K562 (cell line): ENCODE data around the gene ZNF593OS. TPM values are rescaled to one million over a fixed set of nuclear protein-coding genes. Genes with fewer than 3 reads are reported as not detected.

Experiments
- ARNT ChIP-seq, 2 experiments: fragments of 450-650 bp; IDR thresholded peaks; 2 replicates each; pipeline ENCODE4 v1.6.1; 2016; ENCODE audit warnings: mild to moderate bottlenecking in 1 of 2
- BRCA1 ChIP-seq, 2 experiments: fragments of 450-650 bp in 1 of 2; sonication (generic) in 1 of 2; formaldehyde crosslinking in 1 of 2; IDR thresholded peaks; 2 replicates each; pipeline versions ENCODE4 v1.5.0 to v1.6.1; 2017 to 2020; ENCODE audit warnings: mild to moderate bottlenecking in 1 of 2, missing genetic modification reagents in 1 of 2
- DEAF1 ChIP-seq: fragments of 450-650 bp; formaldehyde crosslinking; IDR thresholded peaks from 2 replicates; pipeline ENCODE4 v1.4.0; 2020; ENCODE audit warnings: mild to moderate bottlenecking, moderate library complexity
- EHMT2 ChIP-seq: fragments of 450-650 bp; IDR thresholded peaks from 2 replicates; pipeline ENCODE4 v1.6.1; 2018; ENCODE audit warnings: antibody characterized with exemption
- FOSL1 ChIP-seq: fragments of 200-800 bp; sonication (Bioruptor generic); conservative IDR thresholded peaks from 2 replicates; pipeline ENCODE4 v1.6.1; 2016; ENCODE audit warnings: missing genetic modification characterization, missing compliant biosample characterization
- FOXP4 ChIP-seq: sonication (generic); formaldehyde crosslinking; IDR thresholded peaks from 2 replicates; pipeline ENCODE4 v1.8.0; 2022; ENCODE audit warnings: mild to moderate bottlenecking, missing genetic modification reagents, borderline replicate concordance
- FUS ChIP-seq: fragments of 200-400 bp; formaldehyde crosslinking; optimal IDR thresholded peaks from 2 replicates; pipeline ENCODE3; 2017; ENCODE audit warnings: low read depth, low read length
- HDAC2 ChIP-seq: fragments of 450-650 bp; IDR thresholded peaks from 2 replicates; pipeline ENCODE4 v1.6.1; 2016; ENCODE audit warnings: mild to moderate bottlenecking
- HDGF ChIP-seq: fragments of 450-650 bp; IDR thresholded peaks from 2 replicates; pipeline ENCODE4 v1.6.1; 2016
- ILK ChIP-seq: fragments of 450-650 bp; IDR thresholded peaks from 2 replicates; pipeline ENCODE4 v1.6.1; 2016; ENCODE audit warnings: missing genetic modification characterization, low read depth, mild to moderate bottlenecking, missing compliant biosample characterization, moderate library complexity, borderline replicate concordance
- L3MBTL2 ChIP-seq: fragments of 450-650 bp; IDR thresholded peaks from 2 replicates; pipeline ENCODE4 v1.6.1; 2016; ENCODE audit warnings: mild to moderate bottlenecking, moderate library complexity
- MECOM ChIP-seq: fragments of 250-450 bp; sonication (Bioruptor Pico); IDR thresholded peaks from 2 replicates; pipeline ENCODE4 v1.8.0; 2022; ENCODE audit warnings: inconsistent platforms
- MEF2A ChIP-seq: IDR thresholded peaks from 2 replicates; pipeline ENCODE4 v1.6.1; 2011; ENCODE audit warnings: low read depth, mild to moderate bottlenecking, low read length, moderate library complexity; ENCODE audit not compliant: control insufficient read depth
- MTA1 ChIP-seq: fragments of 450-650 bp; IDR thresholded peaks from 2 replicates; pipeline ENCODE4 v1.6.1; 2017; ENCODE audit warnings: borderline replicate concordance
- NFE2 ChIP-seq: IDR thresholded peaks from 2 replicates; pipeline ENCODE4 v1.6.1; 2014; ENCODE audit warnings: antibody characterized with exemption, low read depth
- PRPF4 ChIP-seq: fragments of 200-400 bp; formaldehyde crosslinking; IDR thresholded peaks from one replicate; pipeline ENCODE4 v1.6.1; 2017; ENCODE audit warnings: low read length, low read depth, mild to moderate bottlenecking; ENCODE audit not compliant: insufficient read depth, poor library complexity, severe bottlenecking
- RBM15 ChIP-seq: fragments of 200-400 bp; formaldehyde crosslinking; IDR thresholded peaks from 2 replicates; pipeline ENCODE4 v1.6.1; 2018; ENCODE audit warnings: mild to moderate bottlenecking, low read length, moderate library complexity; ENCODE audit not compliant: insufficient read depth
- SRF ChIP-seq, 2 experiments: fragments of 250-450, 450-650 bp in 1 of 2; sonication (Bioruptor Pico) in 1 of 2; sonication (generic) in 1 of 2; formaldehyde crosslinking; IDR thresholded peaks; 2 replicates each; pipeline versions ENCODE4 v1.5.0 to v1.5.1; 2020 to 2022; ENCODE audit warnings: mild to moderate bottlenecking in 1 of 2, missing genetic modification reagents in 1 of 2
- TEAD4 ChIP-seq, 2 experiments: sonication (generic) in 1 of 2; formaldehyde crosslinking in 1 of 2; IDR thresholded peaks; 2 replicates each; pipeline versions ENCODE4 v1.6.1 to v1.8.0; 2012 to 2022; ENCODE audit warnings: borderline replicate concordance in 1 of 2, inconsistent platforms in 1 of 2, low read length in 1 of 2, mild to moderate bottlenecking in 1 of 2, missing genetic modification reagents in 1 of 2
- XRCC3 ChIP-seq: fragments of 450-650 bp; IDR thresholded peaks from 2 replicates; pipeline ENCODE4 v1.6.1; 2017; ENCODE audit warnings: mild to moderate bottlenecking, moderate library complexity
- ZBTB43 ChIP-seq: sonication (generic); formaldehyde crosslinking; IDR thresholded peaks from 2 replicates; pipeline ENCODE4 v1.8.0; 2023; ENCODE audit warnings: mild to moderate bottlenecking, missing genetic modification reagents
- ZNF124 ChIP-seq: sonication (generic); formaldehyde crosslinking; IDR thresholded peaks from 2 replicates; pipeline ENCODE4 v1.8.1; 2022; ENCODE audit warnings: missing genetic modification reagents
- ZNF444 ChIP-seq: fragments of 250-450 bp; sonication (Bioruptor Pico); IDR thresholded peaks from 2 replicates; pipeline ENCODE4 v1.4.0; 2020; ENCODE audit warnings: mild to moderate bottlenecking, moderate library complexity
- ZNF75A ChIP-seq: fragments of 450-650 bp; formaldehyde crosslinking; IDR thresholded peaks from 2 replicates; pipeline ENCODE4 v1.4.0; 2020; ENCODE audit warnings: mild to moderate bottlenecking
- ZNF764 ChIP-seq: fragments of 250-450 bp; sonication (Bioruptor Pico); IDR thresholded peaks from 2 replicates; pipeline ENCODE4 v1.4.0; 2020; ENCODE audit warnings: low read depth, mild to moderate bottlenecking, moderate library complexity
- polyA plus RNA-seq, 8 experiments: library from polyadenylated mRNA; depleted of rRNA in 4 of 8; stranded (reverse) in 5 of 8; unstranded in 3 of 8; fragments of >200 nt; fragmentation: Nextera tagmentation in 2 of 8; fragmentation: Illumina TruSeq in 1 of 8; extraction: Ambion mirVana in 2 of 8; extraction: Trizol in 1 of 8; gene quantifications; 2 replicates each; pipeline versions ENCODE4 v1.2.1 to v1.2.3, GENCODE V29; 2011 to 2014; ENCODE audit warnings: inconsistent platforms in 1 of 8, missing spikeins in 1 of 8
- total RNA-seq, 7 experiments: library from RNA; depleted of rRNA in 6 of 7; stranded (reverse); fragments of >200 nt in 6 of 7; fragmentation: Illumina TruSeq in 2 of 7; extraction: Trizol in 2 of 7; gene quantifications; 2 replicates each; pipeline versions ENCODE4 v1.2.1 to v1.2.3, GENCODE V29; 2011 to 2021; ENCODE audit warnings: low replicate concordance in 1 of 7

Gene ZNF593OS
- total and polyA plus RNA-seq, 9 of the 15 experiments (the other 6 are each of a cell fraction or from before 2014, with no cell fraction given): 0.24 to 0.27 TPM; not detected in 7

GRCh38 chr1:26119892-26120608 is 51.6 kb downstream of the ZNF593OS start (continued):
- TF ChIP-seq BRCA1 (IDR thresholded peaks at IDR 0.05): no peak
- TF ChIP-seq BRCA1 (CRISPR knock-in tag; IDR thresholded peaks at IDR 0.05): no peak
- no peak for TF ChIP-seq FUS
- TF ChIP-seq ILK: no peak
- no peak for TF ChIP-seq MTA1
- TF ChIP-seq MEF2A: peak; percentile 68; the same call in 1 of the 2 replicates
- TF ChIP-seq ZNF124 (CRISPR knock-in tag): no peak
- TF ChIP-seq SRF (CRISPR knock-in tag; IDR thresholded peaks at IDR 0.05): no peak
- TF ChIP-seq ZNF764 (CRISPR knock-in tag): no peak
- no peak for TF ChIP-seq NFE2
- TF ChIP-seq ZNF75A (CRISPR knock-in tag): no peak
- no peak for TF ChIP-seq HDAC2
- no peak for TF ChIP-seq XRCC3
- no peak for TF ChIP-seq FOXP4
- no peak for TF ChIP-seq RBM15
- TF ChIP-seq PRPF4: no peak
- peak; percentile 38; the same call in 1 of the 2 replicates for TF ChIP-seq L3MBTL2
- TF ChIP-seq ZNF444 (CRISPR knock-in tag): 0 out of 2 replicates have a peak, but pooled peaks have one; percentile 8
- no peak for TF ChIP-seq FOSL1 (tag)
- TF ChIP-seq EHMT2: no peak
- TF ChIP-seq ARNT (IDR thresholded peaks at IDR 0.05): no peak
- TF ChIP-seq DEAF1 (CRISPR knock-in tag): no peak
- no peak for TF ChIP-seq TEAD4 (IDR thresholded peaks at IDR 0.05; ENCODE audit: low read length)
- no peak for TF ChIP-seq TEAD4 (CRISPR knock-in tag; IDR thresholded peaks at IDR 0.05; ENCODE audit: borderline replicate concordance)
- no peak for TF ChIP-seq MECOM (CRISPR knock-in tag)
- no peak for TF ChIP-seq HDGF
- no peak for TF ChIP-seq ZBTB43 (CRISPR knock-in tag)
